OCI-LY3 (cell line): ENCODE measurements around the gene OR10G7.

Experiments
- CTCF ChIP-seq: fragments of 200-600, 300-600 bp; sonication (generic); IDR thresholded peaks from 2 replicates; pipeline ENCODE4 v1.5.1; 2014; ENCODE audit warnings: antibody characterized with exemption, low read length, low read depth
- EZH2phosphoT487 ChIP-seq: fragments of 200-600 bp; shearing (Covaris generic); IDR thresholded peaks from 2 replicates; pipeline ENCODE4 v1.6.1; 2018; ENCODE audit warnings: antibody characterized with exemption, mixed run types, low read depth

- TF ChIP-seq CTCF: no peak
- TF ChIP-seq EZH2phosphoT487: no peak
Observed at GRCh38 chr11:124052966-124053365, 11.8 kb upstream of the OR10G7 start.
